ENCODE measurements around the gene CCL21.

DNA sequence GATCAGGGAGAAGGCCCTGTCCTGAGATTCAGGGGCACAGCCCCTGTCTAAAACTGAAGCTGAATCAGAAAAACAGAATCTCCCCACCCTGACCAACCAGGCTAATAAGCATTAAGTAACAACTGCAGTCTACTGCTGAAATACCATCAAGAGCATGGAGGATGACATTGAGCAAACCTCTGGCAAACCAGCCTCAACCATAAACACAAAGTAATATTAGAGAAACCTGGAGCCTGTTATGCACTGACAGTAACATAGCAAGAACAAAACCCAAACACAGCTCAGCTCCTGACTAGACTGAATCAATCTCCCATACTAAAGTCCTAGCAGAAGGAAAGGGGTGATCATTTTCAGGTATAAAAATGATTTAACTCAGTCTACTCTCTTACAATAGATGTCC, 24.8 kb upstream of the CCL21 start:
- TF ChIP-seq, protein P1, sequence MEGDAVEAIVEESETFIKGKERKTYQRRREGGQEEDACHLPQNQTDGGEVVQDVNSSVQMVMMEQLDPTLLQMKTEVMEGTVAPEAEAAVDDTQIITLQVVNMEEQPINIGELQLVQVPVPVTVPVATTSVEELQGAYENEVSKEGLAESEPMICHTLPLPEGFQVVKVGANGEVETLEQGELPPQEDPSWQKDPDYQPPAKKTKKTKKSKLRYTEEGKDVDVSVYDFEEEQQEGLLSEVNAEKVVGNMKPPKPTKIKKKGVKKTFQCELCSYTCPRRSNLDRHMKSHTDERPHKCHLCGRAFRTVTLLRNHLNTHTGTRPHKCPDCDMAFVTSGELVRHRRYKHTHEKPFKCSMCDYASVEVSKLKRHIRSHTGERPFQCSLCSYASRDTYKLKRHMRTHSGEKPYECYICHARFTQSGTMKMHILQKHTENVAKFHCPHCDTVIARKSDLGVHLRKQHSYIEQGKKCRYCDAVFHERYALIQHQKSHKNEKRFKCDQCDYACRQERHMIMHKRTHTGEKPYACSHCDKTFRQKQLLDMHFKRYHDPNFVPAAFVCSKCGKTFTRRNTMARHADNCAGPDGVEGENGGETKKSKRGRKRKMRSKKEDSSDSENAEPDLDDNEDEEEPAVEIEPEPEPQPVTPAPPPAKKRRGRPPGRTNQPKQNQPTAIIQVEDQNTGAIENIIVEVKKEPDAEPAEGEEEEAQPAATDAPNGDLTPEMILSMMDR (IDR thresholded peaks at IDR 0.05): no peak
- TF ChIP-seq POLR2A (IDR thresholded peaks at IDR 0.05) (no peak), POLR2AphosphoS5 (IDR thresholded peaks at IDR 0.05; ENCODE audit: insufficient read depth in 1 of 2, low read depth in 1 of 2) (no peak)

All from vagina (tissue), 2 donors.